ENCODE measurements around the gene ANAPC4.

- TF ChIP-seq, protein P1, sequence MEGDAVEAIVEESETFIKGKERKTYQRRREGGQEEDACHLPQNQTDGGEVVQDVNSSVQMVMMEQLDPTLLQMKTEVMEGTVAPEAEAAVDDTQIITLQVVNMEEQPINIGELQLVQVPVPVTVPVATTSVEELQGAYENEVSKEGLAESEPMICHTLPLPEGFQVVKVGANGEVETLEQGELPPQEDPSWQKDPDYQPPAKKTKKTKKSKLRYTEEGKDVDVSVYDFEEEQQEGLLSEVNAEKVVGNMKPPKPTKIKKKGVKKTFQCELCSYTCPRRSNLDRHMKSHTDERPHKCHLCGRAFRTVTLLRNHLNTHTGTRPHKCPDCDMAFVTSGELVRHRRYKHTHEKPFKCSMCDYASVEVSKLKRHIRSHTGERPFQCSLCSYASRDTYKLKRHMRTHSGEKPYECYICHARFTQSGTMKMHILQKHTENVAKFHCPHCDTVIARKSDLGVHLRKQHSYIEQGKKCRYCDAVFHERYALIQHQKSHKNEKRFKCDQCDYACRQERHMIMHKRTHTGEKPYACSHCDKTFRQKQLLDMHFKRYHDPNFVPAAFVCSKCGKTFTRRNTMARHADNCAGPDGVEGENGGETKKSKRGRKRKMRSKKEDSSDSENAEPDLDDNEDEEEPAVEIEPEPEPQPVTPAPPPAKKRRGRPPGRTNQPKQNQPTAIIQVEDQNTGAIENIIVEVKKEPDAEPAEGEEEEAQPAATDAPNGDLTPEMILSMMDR (tag by site-specific recombination; IDR thresholded peaks at IDR 0.05) = no peak
- TF ChIP-seq RBAK (tag by site-specific recombination; IDR thresholded peaks at IDR 0.05) (no peak), ZSCAN18 (tag by site-specific recombination; IDR thresholded peaks at IDR 0.05) (no peak), ZNF521 (tag by site-specific recombination; IDR thresholded peaks at IDR 0.05) (no peak), ZSCAN5A (tag by site-specific recombination; IDR thresholded peaks at IDR 0.05) (no peak), ZSCAN4 (tag by site-specific recombination; IDR thresholded peaks at IDR 0.05) (no peak), ZNF239 (tag by site-specific recombination; IDR thresholded peaks at IDR 0.05) (no peak), ZNF302 (tag by site-specific recombination; IDR thresholded peaks at IDR 0.05; ENCODE audit: low read depth) (no peak), ZBTB21 (tag by site-specific recombination; IDR thresholded peaks at IDR 0.05) (no peak), ZNF292 (tag by site-specific recombination; IDR thresholded peaks at IDR 0.05; ENCODE audit: borderline replicate concordance, low read depth) (no peak)
- TF ChIP-seq, protein P2, sequence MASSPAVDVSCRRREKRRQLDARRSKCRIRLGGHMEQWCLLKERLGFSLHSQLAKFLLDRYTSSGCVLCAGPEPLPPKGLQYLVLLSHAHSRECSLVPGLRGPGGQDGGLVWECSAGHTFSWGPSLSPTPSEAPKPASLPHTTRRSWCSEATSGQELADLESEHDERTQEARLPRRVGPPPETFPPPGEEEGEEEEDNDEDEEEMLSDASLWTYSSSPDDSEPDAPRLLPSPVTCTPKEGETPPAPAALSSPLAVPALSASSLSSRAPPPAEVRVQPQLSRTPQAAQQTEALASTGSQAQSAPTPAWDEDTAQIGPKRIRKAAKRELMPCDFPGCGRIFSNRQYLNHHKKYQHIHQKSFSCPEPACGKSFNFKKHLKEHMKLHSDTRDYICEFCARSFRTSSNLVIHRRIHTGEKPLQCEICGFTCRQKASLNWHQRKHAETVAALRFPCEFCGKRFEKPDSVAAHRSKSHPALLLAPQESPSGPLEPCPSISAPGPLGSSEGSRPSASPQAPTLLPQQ (tag by site-specific recombination; IDR thresholded peaks at IDR 0.05) = no peak
- TF ChIP-seq, protein P3, sequence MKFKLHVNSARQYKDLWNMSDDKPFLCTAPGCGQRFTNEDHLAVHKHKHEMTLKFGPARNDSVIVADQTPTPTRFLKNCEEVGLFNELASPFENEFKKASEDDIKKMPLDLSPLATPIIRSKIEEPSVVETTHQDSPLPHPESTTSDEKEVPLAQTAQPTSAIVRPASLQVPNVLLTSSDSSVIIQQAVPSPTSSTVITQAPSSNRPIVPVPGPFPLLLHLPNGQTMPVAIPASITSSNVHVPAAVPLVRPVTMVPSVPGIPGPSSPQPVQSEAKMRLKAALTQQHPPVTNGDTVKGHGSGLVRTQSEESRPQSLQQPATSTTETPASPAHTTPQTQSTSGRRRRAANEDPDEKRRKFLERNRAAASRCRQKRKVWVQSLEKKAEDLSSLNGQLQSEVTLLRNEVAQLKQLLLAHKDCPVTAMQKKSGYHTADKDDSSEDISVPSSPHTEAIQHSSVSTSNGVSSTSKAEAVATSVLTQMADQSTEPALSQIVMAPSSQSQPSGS (tag by site-specific recombination; IDR thresholded peaks at IDR 0.05; ENCODE audit: low read depth) = no peak
Measured at GRCh38 chr4:25417014-25417413, 40.0 kb downstream of the ANAPC4 start.
